NCI-H1436 treated with DMSO at 0.1 percent for 48 hours (cell line): ENCODE measurements around the gene MTPN.

ENCODE experiments used
- DNase-seq: peaks from one replicate; lab custom pipeline; 2025; lab: John Stamatoyannopoulos, UW

MTPN gene

DNA sequence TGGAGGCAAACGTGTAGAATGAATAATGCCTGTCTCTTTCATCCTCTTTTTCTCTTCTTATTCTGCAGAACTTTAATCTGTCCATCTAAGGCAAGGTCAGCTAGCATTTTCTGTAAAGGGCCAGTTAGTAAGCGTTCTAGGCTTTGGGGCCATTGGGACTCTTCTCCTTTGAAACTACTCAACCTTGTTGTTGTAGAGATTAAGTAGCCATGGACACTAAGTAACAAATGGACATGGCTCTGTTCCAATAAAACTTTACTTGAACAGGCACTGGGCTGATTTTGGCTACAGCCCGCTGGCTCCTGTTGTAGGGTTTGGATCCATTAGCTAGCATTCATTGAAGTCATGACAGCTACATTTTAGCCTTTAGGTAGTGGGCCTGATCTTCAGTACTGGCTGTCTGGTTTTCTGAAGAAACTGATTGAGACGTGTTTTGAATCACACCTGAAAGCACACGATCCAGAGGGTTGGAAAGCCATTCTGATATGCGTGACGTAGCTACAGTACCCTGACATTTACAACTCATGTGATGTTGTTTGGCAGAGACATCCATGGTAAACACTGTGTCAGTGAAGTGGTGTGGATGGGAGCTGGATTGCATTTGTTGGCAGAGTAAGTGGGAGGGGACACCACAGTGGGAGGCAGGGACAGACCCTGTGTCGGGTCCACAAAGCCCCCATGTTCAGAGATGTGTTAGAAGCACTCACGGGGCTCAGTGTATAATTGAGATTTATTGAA lies 92.5 kb downstream of the MTPN start:
- DNase-seq, result no peak

DNA sequence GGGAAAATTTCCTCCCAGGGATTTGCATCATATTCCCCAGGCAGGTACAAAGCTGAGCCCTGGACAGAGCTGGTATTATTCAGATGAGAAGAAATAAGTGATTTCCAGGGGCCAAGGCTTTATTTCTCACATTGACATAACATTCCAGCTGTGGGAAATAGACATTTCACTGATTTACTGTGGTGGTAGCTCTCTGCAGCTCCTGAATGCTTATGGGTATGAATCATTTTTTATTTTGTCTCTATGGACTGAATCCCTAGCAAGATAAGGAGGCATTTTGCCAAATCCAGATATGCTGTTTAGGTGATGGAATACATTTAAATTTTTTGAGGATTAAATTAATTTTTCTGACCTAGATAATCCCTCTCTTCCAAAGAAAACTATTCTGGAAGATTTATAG lies 97.9 kb downstream of the MTPN start:
- DNase-seq, result no peak

GRCh38 chr7:135878284-135878683 lies 98.9 kb downstream of the MTPN start:
- no peak for DNase-seq

- no peak for DNase-seq
These were observed 99.4 kb downstream of the MTPN start for GRCh38 chr7:135877805-135878204.
